Measurements from ENCODE around the gene CD69.
A peak's percentile ranks its signal among the peaks of the same experiment; 100 is the strongest.
"Not testable (repeated sequence)": the region's sequence is repeated elsewhere in the genome, so short reads cannot be mapped to it uniquely, and the experiment has no call there.

CD69 gene

DNA sequence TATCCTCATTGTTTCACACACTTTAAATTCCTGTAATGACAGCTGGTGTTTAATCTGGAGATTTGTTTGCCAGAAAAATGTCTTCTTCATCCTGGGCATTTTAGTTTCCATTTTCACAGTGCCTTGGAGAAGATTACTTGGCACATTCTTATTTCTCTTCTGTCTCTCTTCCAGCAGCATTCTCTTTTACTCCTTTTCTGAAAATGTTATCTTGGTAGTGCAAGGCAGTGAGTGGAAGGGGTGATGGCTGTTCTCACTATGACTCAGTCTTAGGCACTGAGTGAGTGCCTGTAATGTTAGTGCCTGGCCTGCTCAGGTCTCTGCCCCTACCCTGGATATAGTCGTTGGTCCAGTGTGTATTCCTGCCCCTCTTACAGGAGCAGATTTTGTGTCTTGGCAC is 40.9 kb downstream of the CD69 start:
- no peak overlapping the region for H3K4me3 ChIP-seq (replicated peaks in 1 of 2; ENCODE audit: low read depth in 2 of 2, low read length in 2 of 2)
- DNase-seq (ENCODE audit: low read depth in 2 of 2), result no peak
- TF ChIP-seq, protein P1, sequence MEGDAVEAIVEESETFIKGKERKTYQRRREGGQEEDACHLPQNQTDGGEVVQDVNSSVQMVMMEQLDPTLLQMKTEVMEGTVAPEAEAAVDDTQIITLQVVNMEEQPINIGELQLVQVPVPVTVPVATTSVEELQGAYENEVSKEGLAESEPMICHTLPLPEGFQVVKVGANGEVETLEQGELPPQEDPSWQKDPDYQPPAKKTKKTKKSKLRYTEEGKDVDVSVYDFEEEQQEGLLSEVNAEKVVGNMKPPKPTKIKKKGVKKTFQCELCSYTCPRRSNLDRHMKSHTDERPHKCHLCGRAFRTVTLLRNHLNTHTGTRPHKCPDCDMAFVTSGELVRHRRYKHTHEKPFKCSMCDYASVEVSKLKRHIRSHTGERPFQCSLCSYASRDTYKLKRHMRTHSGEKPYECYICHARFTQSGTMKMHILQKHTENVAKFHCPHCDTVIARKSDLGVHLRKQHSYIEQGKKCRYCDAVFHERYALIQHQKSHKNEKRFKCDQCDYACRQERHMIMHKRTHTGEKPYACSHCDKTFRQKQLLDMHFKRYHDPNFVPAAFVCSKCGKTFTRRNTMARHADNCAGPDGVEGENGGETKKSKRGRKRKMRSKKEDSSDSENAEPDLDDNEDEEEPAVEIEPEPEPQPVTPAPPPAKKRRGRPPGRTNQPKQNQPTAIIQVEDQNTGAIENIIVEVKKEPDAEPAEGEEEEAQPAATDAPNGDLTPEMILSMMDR (IDR thresholded peaks at IDR 0.05; ENCODE audit: low read depth, low read length), result no peak

DNA sequence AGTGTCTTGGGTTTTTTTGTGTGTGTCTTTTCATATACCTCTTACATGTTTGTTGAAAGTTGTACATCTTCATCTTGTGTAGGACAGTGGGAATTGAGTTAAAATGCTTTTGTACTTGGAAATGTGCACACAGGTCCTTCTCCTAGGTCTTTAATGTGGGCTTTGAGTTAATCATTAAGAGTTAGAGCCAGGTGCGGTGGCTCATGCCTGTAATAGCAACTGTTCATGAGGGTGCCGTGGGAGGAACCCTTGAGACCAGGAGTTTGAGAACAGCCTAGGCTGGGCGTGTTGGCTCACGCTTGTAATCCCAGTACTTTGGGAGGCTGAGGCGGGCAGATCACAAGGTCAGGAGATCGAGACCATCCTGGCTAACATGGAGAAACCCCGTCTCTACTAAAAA is 41.7 kb downstream of the CD69 start:
- no peak for DNase-seq (ENCODE audit: low read depth in 2 of 2)
- TF ChIP-seq, protein P1 (IDR thresholded peaks at IDR 0.05; ENCODE audit: low read depth, low read length), result no peak

DNA sequence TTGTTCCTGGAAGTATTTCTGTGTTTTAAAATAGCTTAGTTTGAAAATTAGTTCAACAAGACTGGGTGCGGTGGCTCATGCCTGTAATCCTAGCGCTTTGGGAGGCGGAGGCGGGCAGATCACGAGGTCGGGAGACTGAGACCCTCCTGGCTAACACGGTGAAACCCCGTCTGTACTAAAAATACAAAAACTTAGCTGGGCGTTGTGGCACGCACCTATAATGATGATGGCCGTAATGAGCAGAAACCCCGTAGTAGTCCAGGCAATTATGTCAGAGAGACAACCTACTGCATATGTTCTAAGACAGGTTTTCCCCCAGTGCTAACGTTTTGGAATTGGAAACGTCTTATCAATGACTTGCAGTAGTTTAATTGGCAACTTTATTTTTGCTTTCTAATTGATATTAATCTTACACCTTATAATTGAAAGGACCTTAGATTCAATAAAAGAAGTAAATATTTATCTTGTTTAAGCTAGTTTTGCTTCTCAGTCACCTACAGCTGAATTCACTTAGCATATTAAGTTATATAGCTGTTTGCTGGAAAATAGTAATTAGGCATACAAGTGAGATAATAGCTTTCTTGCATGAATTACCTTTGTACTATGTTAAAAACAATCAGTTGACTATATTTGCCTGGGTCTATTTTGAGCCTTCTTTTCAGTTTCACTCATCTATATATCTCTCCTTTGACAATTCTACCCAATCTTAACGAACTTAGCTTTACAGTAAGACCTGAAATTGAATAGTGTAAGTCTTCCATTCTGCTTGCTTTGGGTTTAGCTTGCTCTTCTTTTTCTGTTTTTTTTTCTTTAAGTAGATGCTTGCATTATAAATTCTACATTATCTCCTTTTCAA is 43.4 kb downstream of the CD69 start:
- H3K4me3 ChIP-seq (replicated peaks in 1 of 2; ENCODE audit: low read depth in 2 of 2, low read length in 2 of 2), result no peak overlapping the region
- TF ChIP-seq, protein P1 (IDR thresholded peaks at IDR 0.05; ENCODE audit: low read depth, low read length), result no peak
- DNase-seq (ENCODE audit: low read depth in 2 of 2), result no peak

More for the DNA sequence above, 41.7 kb downstream of the CD69 start:
- no peak overlapping the region for H3K4me3 ChIP-seq (replicated peaks in 1 of 2; ENCODE audit: low read depth in 2 of 2, low read length in 2 of 2)

DNA sequence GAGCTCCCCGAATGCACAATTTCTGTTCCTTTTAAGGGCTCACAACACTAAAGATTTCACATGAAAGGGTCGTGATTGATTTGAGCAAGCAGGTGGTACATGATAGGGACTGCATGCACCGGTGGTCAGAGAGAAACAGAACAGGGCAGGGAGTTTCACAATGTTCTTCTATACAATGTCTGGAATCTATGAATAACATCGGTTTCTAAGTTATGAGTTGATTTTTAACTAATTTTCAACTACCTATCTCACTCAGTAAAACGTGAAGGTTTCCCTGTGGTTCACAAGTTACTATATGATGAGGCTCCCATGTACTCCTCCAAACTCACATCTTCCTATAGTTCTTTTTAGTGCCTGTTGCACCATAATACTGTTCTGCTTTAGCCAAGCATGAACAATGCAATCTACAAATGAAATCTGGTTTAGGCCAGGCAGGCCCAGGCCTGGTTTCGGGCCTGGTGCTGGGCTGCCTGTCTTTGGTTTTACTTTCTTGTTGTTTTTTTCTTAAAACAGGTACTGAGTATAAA is 47.6 kb downstream of the CD69 start:
- not testable (repeated sequence) for DNase-seq (ENCODE audit: low read depth in 2 of 2); H3K4me3 ChIP-seq (replicated peaks in 1 of 2; ENCODE audit: low read depth in 2 of 2, low read length in 2 of 2)

DNA sequence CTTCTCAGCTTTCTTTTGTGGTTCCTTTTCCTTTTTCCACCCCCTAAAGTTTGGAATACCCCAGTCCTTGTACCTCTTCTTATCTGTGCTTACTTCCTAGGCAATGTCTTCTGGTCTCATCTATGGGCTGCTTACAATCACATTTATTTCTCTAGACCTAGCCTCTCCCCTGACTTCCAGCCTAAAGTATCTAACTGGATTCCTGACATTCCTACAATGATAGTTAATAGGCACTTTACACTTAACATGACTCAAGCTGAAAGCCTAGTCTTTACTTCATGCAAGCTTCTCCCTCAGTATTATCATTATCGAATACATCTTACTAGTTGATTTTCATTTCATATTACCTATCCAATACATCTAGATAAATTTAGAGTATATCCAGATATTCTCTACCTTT is 49.0 kb downstream of the CD69 start:
- no peak overlapping the region for H3K4me3 ChIP-seq (replicated peaks in 1 of 2; ENCODE audit: low read depth in 2 of 2, low read length in 2 of 2)
- DNase-seq (ENCODE audit: low read depth in 2 of 2), result peak in 1 of 2 donors; percentile 5
- TF ChIP-seq, protein P1 (IDR thresholded peaks at IDR 0.05; ENCODE audit: low read depth, low read length), result no peak

DNA sequence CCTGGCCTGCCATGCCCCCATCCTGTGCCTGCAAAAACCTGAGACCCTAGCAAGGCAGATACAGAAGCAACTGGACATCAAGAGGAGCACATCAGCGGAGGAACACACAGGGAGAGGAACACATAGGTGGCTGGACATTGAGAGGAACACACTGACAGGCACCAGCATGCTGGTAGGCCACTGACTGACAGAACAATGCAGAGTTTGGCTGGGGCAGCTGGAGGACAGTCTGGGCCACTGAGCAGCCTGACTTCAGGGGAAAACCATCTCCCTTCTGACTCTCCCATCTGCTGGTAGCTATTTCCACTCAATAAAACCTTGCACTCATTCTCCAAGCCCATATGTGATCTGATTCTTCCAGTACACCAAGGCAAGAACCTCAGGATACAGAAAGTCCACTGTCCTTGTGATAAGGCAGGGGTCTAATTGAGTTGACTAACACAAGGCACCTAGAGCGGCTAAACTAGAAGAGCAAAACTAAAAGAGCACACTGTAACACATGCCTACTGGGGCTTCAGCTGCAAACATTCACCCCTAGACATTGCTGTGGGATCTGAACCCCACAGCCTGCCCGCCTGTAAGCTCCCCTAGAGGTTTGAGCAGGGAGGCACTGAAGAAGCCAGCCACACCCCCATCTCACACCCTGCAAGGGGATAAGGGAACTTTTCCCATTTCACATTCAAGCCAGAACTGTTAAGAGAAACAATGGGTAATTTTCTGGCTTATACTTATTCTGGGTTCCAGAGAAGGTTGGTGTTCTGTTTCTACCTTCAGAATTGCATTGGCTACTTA is 49.9 kb downstream of the CD69 start:
- DNase-seq (ENCODE audit: low read depth in 2 of 2), result no peak
- TF ChIP-seq, protein P1 (IDR thresholded peaks at IDR 0.05; ENCODE audit: low read depth, low read length), result no peak
- no peak overlapping the region for H3K4me3 ChIP-seq (replicated peaks in 1 of 2; ENCODE audit: low read depth in 2 of 2, low read length in 2 of 2)

DNA sequence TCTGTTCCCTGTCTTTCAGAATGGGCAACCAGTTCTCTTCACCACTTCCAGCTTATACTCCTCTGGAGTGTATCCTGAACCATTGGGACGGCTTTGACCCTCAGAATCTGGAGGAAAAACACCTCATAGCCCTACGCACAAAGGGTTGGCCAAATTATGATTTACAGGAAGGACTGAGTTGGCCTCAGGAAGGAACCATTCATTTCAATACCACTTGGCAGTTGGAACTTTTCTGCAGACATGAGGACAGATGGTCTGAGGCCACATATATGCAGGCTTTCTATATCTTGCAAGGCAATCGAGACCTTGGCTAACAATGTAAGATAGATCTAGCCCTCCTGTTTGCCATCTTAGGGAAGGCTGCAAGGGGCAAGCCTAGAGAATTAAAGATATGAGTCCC is 51.8 kb downstream of the CD69 start:
- TF ChIP-seq, protein P1 (IDR thresholded peaks at IDR 0.05; ENCODE audit: low read depth, low read length), result no peak
- no peak for DNase-seq (ENCODE audit: low read depth in 2 of 2)
- no peak overlapping the region for H3K4me3 ChIP-seq (replicated peaks in 1 of 2; ENCODE audit: low read depth in 2 of 2, low read length in 2 of 2)
